B cell (primary cell): ENCODE measurements around the gene RNF10.

ENCODE experiments used
- EZH2 ChIP-seq: IDR thresholded peaks from 2 replicates; pipeline ENCODE4 v1.6.1; 2012; ENCODE audit warnings: borderline replicate concordance, low read depth, mild to moderate bottlenecking, moderate library complexity, low read length; ENCODE audit not compliant: insufficient read depth, poor library complexity, severe bottlenecking
- TF ChIP-seq, protein P1 (sequence below): fragments of 200-600 bp; IDR thresholded peaks from one replicate; pipeline ENCODE4 v1.8.0; 2022; ENCODE audit warnings: antibody characterized with exemption, mild to moderate bottlenecking

DNA sequence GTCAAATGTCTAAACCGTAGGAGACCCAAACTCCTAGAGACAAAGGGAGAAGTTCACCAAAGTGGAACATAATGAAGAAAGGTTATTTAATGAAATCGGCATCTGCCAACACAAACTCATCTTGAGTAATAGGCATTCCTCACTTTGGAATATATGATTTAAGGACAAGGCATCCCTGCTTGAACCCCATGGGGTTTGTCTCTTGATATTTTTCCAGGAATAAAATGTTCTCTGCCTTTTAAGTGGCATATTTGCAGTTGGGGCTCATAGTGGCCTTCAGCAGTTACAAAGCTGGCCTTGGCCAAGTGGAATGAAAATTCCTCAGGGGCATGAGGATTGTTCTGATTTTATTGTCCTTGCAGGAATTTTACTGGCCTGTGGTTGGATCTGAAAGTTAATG, 40.0 kb downstream of the RNF10 start:
- TF ChIP-seq, protein P1, sequence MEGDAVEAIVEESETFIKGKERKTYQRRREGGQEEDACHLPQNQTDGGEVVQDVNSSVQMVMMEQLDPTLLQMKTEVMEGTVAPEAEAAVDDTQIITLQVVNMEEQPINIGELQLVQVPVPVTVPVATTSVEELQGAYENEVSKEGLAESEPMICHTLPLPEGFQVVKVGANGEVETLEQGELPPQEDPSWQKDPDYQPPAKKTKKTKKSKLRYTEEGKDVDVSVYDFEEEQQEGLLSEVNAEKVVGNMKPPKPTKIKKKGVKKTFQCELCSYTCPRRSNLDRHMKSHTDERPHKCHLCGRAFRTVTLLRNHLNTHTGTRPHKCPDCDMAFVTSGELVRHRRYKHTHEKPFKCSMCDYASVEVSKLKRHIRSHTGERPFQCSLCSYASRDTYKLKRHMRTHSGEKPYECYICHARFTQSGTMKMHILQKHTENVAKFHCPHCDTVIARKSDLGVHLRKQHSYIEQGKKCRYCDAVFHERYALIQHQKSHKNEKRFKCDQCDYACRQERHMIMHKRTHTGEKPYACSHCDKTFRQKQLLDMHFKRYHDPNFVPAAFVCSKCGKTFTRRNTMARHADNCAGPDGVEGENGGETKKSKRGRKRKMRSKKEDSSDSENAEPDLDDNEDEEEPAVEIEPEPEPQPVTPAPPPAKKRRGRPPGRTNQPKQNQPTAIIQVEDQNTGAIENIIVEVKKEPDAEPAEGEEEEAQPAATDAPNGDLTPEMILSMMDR = no peak
- TF ChIP-seq EZH2 = no peak
